Right lobe of liver (tissue), 6 donors: Measurements from ENCODE around the gene TENM4. TPM values are rescaled to one million over a fixed set of nuclear protein-coding genes. Genes with fewer than 3 reads are reported as not detected.

Experiments
- ATAC-seq, 4 donors: fragments of 200-7000 bp; cut with Tn5 transposase; one replicate each; pipeline ENCODE4 v1.9.1; 2020; ENCODE audit warnings: mild to moderate bottlenecking in 4 of 4, moderate library complexity in 4 of 4
- DNase-seq, 3 donors: peaks; one replicate each; pipeline ENCODE4 v3.0.0-alpha.2; 2020
- H3K27ac ChIP-seq, 3 donors: fragments of 200-600 bp; one replicate each; pipeline ENCODE4 v1.8.0; 2022
- H3K27me3 ChIP-seq, 2 donors: fragments of 200-600 bp; one replicate each; pipeline ENCODE4 v1.8.0; 2022
- H3K36me3 ChIP-seq, 4 donors: fragments of 200-600 bp; sonication (generic) in 1 of 4; one replicate each; pipeline versions ENCODE4 v1.5.1 to v1.8.0; 2017 to 2022; ENCODE audit warnings: control low read depth in 1 of 4
- H3K4me1 ChIP-seq, 4 donors: fragments of 200-600 bp; sonication (generic) in 1 of 4; one replicate each; pipeline versions ENCODE4 v1.5.1 to v1.8.0; 2017 to 2022; ENCODE audit warnings: control low read depth in 1 of 4
- H3K4me3 ChIP-seq, 3 donors: fragments of 200-600 bp; one replicate each; pipeline ENCODE4 v1.8.0; 2022
- H3K9me3 ChIP-seq, 4 donors: fragments of 200-600 bp; sonication (generic) in 1 of 4; one replicate each; pipeline versions ENCODE4 v1.5.1 to v1.8.0; 2017 to 2022; ENCODE audit warnings: control low read depth in 1 of 4
- CTCF ChIP-seq, 4 donors: fragments of 200-600 bp in 3 of 4; fragments of 450-650 bp in 1 of 4; IDR thresholded peaks; one replicate each; pipeline versions ENCODE4 v1.5.1 to v1.8.0; 2016 to 2022; ENCODE audit warnings: antibody characterized with exemption in 4 of 4, mild to moderate bottlenecking in 2 of 4
- POLR2A ChIP-seq: fragments of 450-650 bp; IDR thresholded peaks from one replicate; pipeline ENCODE4 v1.6.1; 2017; ENCODE audit warnings: antibody characterized with exemption, mild to moderate bottlenecking
- WGBS: methylation state at CpG from one replicate; pipeline ENCODE4 v1.1.6; 2018; ENCODE audit warnings: low coverage, low lambda C conversion rate; ENCODE audit not compliant: insufficient coverage; ENCODE audit errors: missing lambda C conversion rate; 5-methylcytosine and 5-hydroxymethylcytosine counted together
- intact Hi-C, 2 donors: fragments of 100-400 bp; cut with DNase I; formaldehyde crosslinking; loops; one replicate each; pipeline versions ENCODE4 v1.11.2 to v1.14.1; 2022
- total RNA-seq, 6 experiments: library from RNA; depleted of rRNA in 2 of 6; stranded (reverse); fragments of >200 nt in 2 of 6; fragmentation: NEBNext Ultra II Directional in 3 of 6; extraction: Animal tissue kit (Norgen Biotek cat#: 25700) in 3 of 6; gene quantifications; one replicate each; pipeline versions ENCODE4 v1.1.0 to v1.2.4, GENCODE V29; 2016 to 2023
- donor health status: DM: no; HTN: yes; CAD: no.
- donor health status: DM: no; HTN: no; CAD: no.
- donor health status: DM: no; HTN: no; CAD: no.
- donor health status: DM: no; HTN: yes; CAD: no.
- donor health status: DM: no; HTN: yes; CAD: no.

The TENM4 gene
- total RNA-seq, 6 experiments from 2014 or later: 0.04 to 0.58 (median 0.14) TPM; not detected in 2

- H3K36me3 ChIP-seq: no peaks in the 10 kb centered on the region
- ATAC-seq (no peak), DNase-seq (no peak)
- intact Hi-C loops: no loop called here
- 86% methylated on average over 8 of the region's 8 CpGs for WGBS
- no peaks in the 10 kb centered on the region for H3K4me1 ChIP-seq
- no peak overlapping the region for H3K4me3 ChIP-seq
- H3K9me3 ChIP-seq: no peaks in the 10 kb centered on the region
- H3K27me3 ChIP-seq: no peaks in the 10 kb centered on the region
- TF ChIP-seq CTCF (IDR thresholded peaks at IDR 0.05) (no peak), POLR2A (no peak)
- H3K27ac ChIP-seq: no peak overlapping the region
Measured at GRCh38 chr11:79342236-79342635, 98.6 kb downstream of the TENM4 start.

GRCh38 chr11:79340535-79340934 is 100.3 kb downstream of the TENM4 start:
- no peaks in the 10 kb centered on the region for H3K36me3 ChIP-seq

GRCh38 chr11:79336797-79337517 is 103.9 kb downstream of the TENM4 start:
- H3K4me3 ChIP-seq: no peak overlapping the region
- DNase-seq (no peak), ATAC-seq (no peak)
- H3K9me3 ChIP-seq: no peaks in the 10 kb centered on the region
- H3K36me3 ChIP-seq: no peaks in the 10 kb centered on the region
- H3K27ac ChIP-seq: no peak overlapping the region
- TF ChIP-seq CTCF (IDR thresholded peaks at IDR 0.05): no peak
- TF ChIP-seq POLR2A: no peak
- no peaks in the 10 kb centered on the region for H3K4me1 ChIP-seq
- 34% methylated on average over 6 of the region's 6 CpGs for WGBS
- no peaks in the 10 kb centered on the region for H3K27me3 ChIP-seq
- intact Hi-C loops: no loop called here

More at GRCh38 chr11:79340535-79340934, 100.3 kb downstream of the TENM4 start:
- H3K4me3 ChIP-seq: no peak overlapping the region
- no peak for DNase-seq
- TF ChIP-seq POLR2A (no peak), CTCF (IDR thresholded peaks at IDR 0.05) (no peak)
- WGBS: 60% methylated on average over 2 of the region's 3 CpGs
- no peaks in the 10 kb centered on the region for H3K27me3 ChIP-seq
- no peak overlapping the region for H3K27ac ChIP-seq
- H3K9me3 ChIP-seq: no peaks in the 10 kb centered on the region
- no peaks in the 10 kb centered on the region for H3K4me1 ChIP-seq
- ATAC-seq: no peak
- intact Hi-C loops: no loop called here

- intact Hi-C loops: no loop called here
- WGBS: 58% methylated on average over 3 of the region's 3 CpGs
- no peaks in the 10 kb centered on the region for H3K27me3 ChIP-seq
- H3K36me3 ChIP-seq: no peaks in the 10 kb centered on the region
- H3K4me3 ChIP-seq: no peak overlapping the region
- H3K9me3 ChIP-seq: no peaks in the 10 kb centered on the region
- DNase-seq (no peak), ATAC-seq (no peak)
- TF ChIP-seq CTCF (IDR thresholded peaks at IDR 0.05): no peak
- TF ChIP-seq POLR2A: no peak
- no peaks in the 10 kb centered on the region for H3K4me1 ChIP-seq
- no peak overlapping the region for H3K27ac ChIP-seq
Measured at GRCh38 chr11:79335681-79336080, 105.1 kb downstream of the TENM4 start.
